H9 (cell line): ENCODE measurements around the gene MOB3B. TPM values are rescaled to one million over a fixed set of nuclear protein-coding genes. Genes with fewer than 3 reads are reported as not detected.

Experiments used
- DNase-seq: peaks from one replicate; pipeline ENCODE4 v3.0.0-alpha.2; 2017
- H2AFZ ChIP-seq: one replicate; pipeline ENCODE4 v1.6.1; 2013; ENCODE audit warnings: mild to moderate bottlenecking, low read length, control low read depth, moderate library complexity
- H2AK5ac ChIP-seq: 2 replicates; pipeline ENCODE4 v1.6.1; 2013; ENCODE audit warnings: low read length, control low read depth, mixed read lengths; ENCODE audit not compliant: insufficient read length
- H2BK120ac ChIP-seq: one replicate; pipeline ENCODE4 v1.6.1; 2013; ENCODE audit warnings: low read depth, mild to moderate bottlenecking, low read length, control low read depth, inconsistent platforms; ENCODE audit not compliant: poor library complexity, severe bottlenecking
- H2BK12ac ChIP-seq: 2 replicates; pipeline ENCODE4 v1.6.1; 2013; ENCODE audit warnings: low read length, control low read depth, mixed read lengths, low read depth; ENCODE audit not compliant: insufficient read length
- H2BK15ac ChIP-seq: 2 replicates; pipeline ENCODE4 v1.6.1; 2013; ENCODE audit warnings: low read depth, low read length, control low read depth
- H2BK20ac ChIP-seq: one replicate; pipeline ENCODE4 v1.6.1; 2013; ENCODE audit warnings: low read depth, mild to moderate bottlenecking, low read length, control low read depth, inconsistent platforms; ENCODE audit not compliant: poor library complexity, severe bottlenecking
- H2BK5ac ChIP-seq: 2 replicates; pipeline ENCODE4 v1.6.1; 2013; ENCODE audit warnings: low read length, control low read depth, mixed read lengths; ENCODE audit not compliant: insufficient read length
- H3K14ac ChIP-seq: 2 replicates; pipeline ENCODE4 v1.6.1; 2013; ENCODE audit warnings: low read length, control low read depth; ENCODE audit not compliant: insufficient read depth
- H3K18ac ChIP-seq: 2 replicates; pipeline ENCODE4 v1.6.1; 2013; ENCODE audit warnings: low read depth, mild to moderate bottlenecking, mixed read lengths, low read length, control low read depth; ENCODE audit not compliant: insufficient read length
- H3K23ac ChIP-seq: 2 replicates; pipeline ENCODE4 v1.6.1; 2013; ENCODE audit warnings: low read length, control low read depth, mixed read lengths, low read depth; ENCODE audit not compliant: insufficient read length
- H3K23me2 ChIP-seq: 2 replicates; pipeline ENCODE4 v1.6.1; 2013; ENCODE audit warnings: low read depth, mild to moderate bottlenecking, mixed read lengths, low read length, control low read depth; ENCODE audit not compliant: insufficient read length, poor library complexity, severe bottlenecking
- H3K27ac ChIP-seq: 2 replicates; pipeline ENCODE4 v1.5.1; 2013; ENCODE audit warnings: low read length, control low read depth, mixed read lengths, low read depth; ENCODE audit not compliant: insufficient read length
- H3K27me3 ChIP-seq: 2 replicates; pipeline ENCODE4 v1.6.1; 2013; ENCODE audit warnings: low read length, control low read depth, inconsistent platforms; ENCODE audit not compliant: insufficient read depth
- H3K4ac ChIP-seq: 2 replicates; pipeline ENCODE4 v1.6.1; 2013; ENCODE audit warnings: low read depth, mild to moderate bottlenecking, control low read depth, inconsistent platforms, low read length, moderate library complexity
- H3K4me1 ChIP-seq: 2 replicates; pipeline ENCODE4 v1.6.1; 2013; ENCODE audit warnings: low read length, control low read depth, inconsistent platforms; ENCODE audit not compliant: insufficient read depth
- H3K4me2 ChIP-seq: 2 replicates; pipeline ENCODE4 v1.6.1; 2013; ENCODE audit warnings: low read length, control low read depth, mixed read lengths; ENCODE audit not compliant: insufficient read length, insufficient read depth
- H3K56ac ChIP-seq: 2 replicates; pipeline ENCODE4 v1.6.1; 2013; ENCODE audit warnings: low read depth, mild to moderate bottlenecking, mixed read lengths, low read length, control low read depth; ENCODE audit not compliant: insufficient read length
- H3K79me1 ChIP-seq: 2 replicates; pipeline ENCODE4 v1.6.1; 2013; ENCODE audit warnings: low read depth, mild to moderate bottlenecking, moderate library complexity, low read length, control low read depth, inconsistent platforms; ENCODE audit not compliant: insufficient read depth, poor library complexity, severe bottlenecking
- H3K79me2 ChIP-seq: 2 replicates; pipeline ENCODE4 v1.6.1; 2013; ENCODE audit warnings: low read length, control low read depth, inconsistent platforms; ENCODE audit not compliant: insufficient read depth
- H3K9ac ChIP-seq: 2 replicates; pipeline ENCODE4 v1.6.1; 2013; ENCODE audit warnings: low read length, control low read depth, mixed read lengths; ENCODE audit not compliant: insufficient read length; ENCODE audit errors: extremely low read depth
- H3K9me3 ChIP-seq: one replicate; pipeline ENCODE4 v1.6.1; 2013; ENCODE audit warnings: low read depth, low read length, inconsistent platforms; ENCODE audit not compliant: control insufficient read depth
- H3T11ph ChIP-seq: one replicate; pipeline ENCODE4 v1.6.1; 2013; ENCODE audit warnings: mild to moderate bottlenecking, low read length, control low read depth, inconsistent platforms
- H4K20me1 ChIP-seq: one replicate; pipeline ENCODE4 v1.6.1; 2013; ENCODE audit not compliant: control insufficient read depth, insufficient read length, insufficient read depth
- H4K5ac ChIP-seq: 2 replicates; pipeline ENCODE4 v1.6.1; 2013; ENCODE audit warnings: low read depth, mild to moderate bottlenecking, mixed read lengths, low read length, control low read depth; ENCODE audit not compliant: insufficient read length
- H4K8ac ChIP-seq: replicated peaks from 2 replicates; pipeline ENCODE4 v1.6.1; 2013; ENCODE audit warnings: low read length, control low read depth, mixed read lengths, low read depth; ENCODE audit not compliant: insufficient read length
- H4K91ac ChIP-seq: 2 replicates; pipeline ENCODE4 v1.6.1; 2013; ENCODE audit warnings: low read depth, mild to moderate bottlenecking, moderate library complexity, mixed read lengths, low read length, control low read depth; ENCODE audit not compliant: insufficient read length
- H3K27ac Mint-ChIP-seq, 3 experiments: 2 replicates in 2 of 3; 3 replicates in 1 of 3; pipeline ENCODE4 v1.8.0; 2020 to 2021; ENCODE audit warnings: mixed read lengths in 3 of 3, mild to moderate bottlenecking in 1 of 3, moderate library complexity in 1 of 3
- H3K27me3 Mint-ChIP-seq: 2 replicates; pipeline ENCODE4 v1.8.0; 2021; ENCODE audit warnings: low read depth, mild to moderate bottlenecking, moderate library complexity, mixed read lengths
- H3K36me3 Mint-ChIP-seq, 3 experiments: 2 replicates in 2 of 3; 3 replicates in 1 of 3; pipeline ENCODE4 v1.8.0; 2020 to 2021; ENCODE audit warnings: low read depth in 3 of 3, mixed read lengths in 3 of 3; ENCODE audit not compliant: insufficient read depth in 1 of 3
- H3K4me1 Mint-ChIP-seq, 2 experiments: 2 replicates each; pipeline ENCODE4 v1.8.0; 2020; ENCODE audit warnings: mixed read lengths in 2 of 2
- H3K4me3 Mint-ChIP-seq, 2 experiments: 2 replicates in 1 of 2; 3 replicates in 1 of 2; pipeline ENCODE4 v1.8.0; 2020 to 2021; ENCODE audit warnings: mild to moderate bottlenecking in 2 of 2, mixed read lengths in 2 of 2, moderate library complexity in 1 of 2
- H3K9me3 Mint-ChIP-seq, 2 experiments: 2 replicates in 1 of 2; 3 replicates in 1 of 2; pipeline ENCODE4 v1.8.0; 2020; ENCODE audit warnings: mild to moderate bottlenecking in 2 of 2, mixed read lengths in 2 of 2, moderate library complexity in 1 of 2
- CTCF ChIP-seq: fragments of 200-600 bp; sonication (generic); conservative IDR thresholded peaks from 3 replicates; pipeline ENCODE4 v1.8.0; 2021; ENCODE audit warnings: antibody characterized with exemption, mild to moderate bottlenecking
- WGBS: extraction: QIAGEN DNeasy Blood & Tissue Kit; methylation state at CpG from one replicate; pipeline ENCODE4 v1.1.7; 2013; ENCODE audit warnings: missing lambda C conversion rate, low lambda C conversion rate, mixed read lengths; ENCODE audit not compliant: insufficient read length; ENCODE audit errors: extremely low coverage; 5-methylcytosine and 5-hydroxymethylcytosine counted together
- total RNA-seq: library from RNA; stranded (reverse); gene quantifications from 2 replicates; pipeline ENCODE4 v1.2.1, GENCODE V29; 2021

The MOB3B gene
- total RNA-seq, 1 experiment from 2014 or later, result 9.8 TPM

GRCh38 chr9:27368316-27368985, 161.2 kb downstream of the MOB3B start:
- Histone ChIP-seq H2AK5ac (no peak overlapping the region), H3K79me2 (no peaks in the 10 kb centered on the region), H3K4ac (no peak overlapping the region), H3K9me3 (no peaks in the 10 kb centered on the region), H2BK12ac (no peak overlapping the region), H4K8ac (no peak overlapping the region), H4K91ac (no peak overlapping the region), H3K14ac (no peak overlapping the region), H3T11ph (no peak overlapping the region), H3K9ac (no peak overlapping the region), H4K5ac (no peak overlapping the region), H3K56ac (no peak overlapping the region), H3K18ac (no peak overlapping the region), H2BK120ac (no peak overlapping the region), H3K4me2 (no peak overlapping the region), H2BK20ac (no peak overlapping the region), H3K27ac (peak overlapping the region; percentile 91), H3K79me1 (no peaks in the 10 kb centered on the region), H4K20me1 (no peaks in the 10 kb centered on the region), H3K27me3 (no peaks in the 10 kb centered on the region), H3K23me2 (no peaks in the 10 kb centered on the region), H2BK5ac (no peak overlapping the region), H3K4me1 (peaks cover 29% of the 10 kb centered on the region), H2BK15ac (no peak overlapping the region), H3K23ac (no peak overlapping the region), H2AFZ (no peak overlapping the region)
- no peak for DNase-seq
- WGBS, result no CpG with 5 or more reads among the region's 7 CpGs
- Mint-ChIP-seq H3K9me3 (no peaks in the 10 kb centered on the region), H3K27me3 (no peaks in the 10 kb centered on the region), H3K4me1 (peaks cover 62 to 64% of the 10 kb centered on the region in 2 experiments), H3K4me3 (no peak overlapping the region; a peak in 1 of 5 replicates), H3K36me3 (peaks cover 0 to 6% (median 0%) of the 10 kb centered on the region in 3 experiments; a peak in 3 of 7 replicates), H3K27ac (peak overlapping the region in 2 of 3 experiments; percentile 88 to 98; a peak in 5 of 7 replicates)
- TF ChIP-seq CTCF, result no peak
